Hematopoietic multipotent progenitor cell treated with erythropoietin and hydrocortisone succinate and interleukin-3 and kit ligand, for 15 days (in vitro differentiated cells): ENCODE results near the gene LIMK1.
A peak's percentile ranks its signal among the peaks of the same experiment; 100 is the strongest.
"Not testable (repeated sequence)": the region's sequence is repeated elsewhere in the genome, so short reads cannot be mapped to it uniquely, and the experiment has no call there.

Experiments used
- DNase-seq: peaks from one replicate; pipeline ENCODE4 v3.0.0-alpha.2; 2015; ENCODE audit warnings: low spot score

LIMK1 gene

DNA sequence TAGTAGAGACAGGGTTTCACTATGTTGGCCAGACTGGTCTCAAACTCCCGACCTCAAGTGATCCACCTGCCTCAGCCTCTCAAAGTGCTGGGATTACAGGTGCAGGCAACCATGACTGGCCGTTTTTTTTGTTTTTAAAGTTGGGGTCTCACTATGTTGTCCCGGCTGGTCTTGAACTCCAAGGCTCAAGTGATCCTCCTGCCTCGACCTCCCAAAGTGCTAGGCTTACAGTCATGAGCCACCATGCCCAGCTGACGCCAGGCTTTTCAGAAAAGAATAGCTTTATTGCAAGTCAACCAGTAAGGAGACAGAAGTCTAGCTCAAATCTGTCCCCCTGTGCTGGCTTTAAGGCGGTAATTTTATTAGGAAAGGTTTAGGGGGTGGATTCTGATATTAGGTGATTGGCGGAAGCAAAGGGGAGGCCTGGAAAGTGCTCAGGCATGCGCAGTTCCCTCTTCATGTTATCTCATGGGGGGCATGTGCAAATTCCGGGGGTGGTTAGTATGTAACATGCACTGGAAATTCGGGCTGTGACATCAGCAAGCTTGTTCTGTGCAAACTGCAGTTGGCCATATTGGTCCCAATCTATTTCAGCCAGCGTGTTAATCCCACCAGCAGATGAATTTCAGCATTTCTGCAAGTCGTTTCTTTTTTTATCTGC lies 42.7 kb downstream of the LIMK1 start:
- no peak for DNase-seq

DNA sequence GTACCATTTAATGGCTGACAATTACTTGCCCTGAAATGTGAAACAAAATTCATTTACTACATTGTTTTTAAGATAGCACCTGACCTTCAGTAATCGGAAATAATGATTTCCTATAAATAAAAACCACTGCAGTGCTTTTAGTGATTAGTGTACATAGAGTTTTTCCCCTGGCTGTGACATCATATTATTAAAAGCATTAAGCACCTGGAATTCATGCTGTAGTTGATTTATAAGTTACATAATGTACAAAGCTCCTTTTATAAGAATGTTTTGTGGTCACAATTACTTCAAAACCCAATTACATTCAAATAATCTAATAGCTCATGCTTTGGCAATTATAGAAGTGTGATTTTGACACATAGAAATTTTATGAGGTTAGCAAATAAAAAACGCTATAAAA lies 46.3 kb downstream of the LIMK1 start:
- no peak for DNase-seq

DNA sequence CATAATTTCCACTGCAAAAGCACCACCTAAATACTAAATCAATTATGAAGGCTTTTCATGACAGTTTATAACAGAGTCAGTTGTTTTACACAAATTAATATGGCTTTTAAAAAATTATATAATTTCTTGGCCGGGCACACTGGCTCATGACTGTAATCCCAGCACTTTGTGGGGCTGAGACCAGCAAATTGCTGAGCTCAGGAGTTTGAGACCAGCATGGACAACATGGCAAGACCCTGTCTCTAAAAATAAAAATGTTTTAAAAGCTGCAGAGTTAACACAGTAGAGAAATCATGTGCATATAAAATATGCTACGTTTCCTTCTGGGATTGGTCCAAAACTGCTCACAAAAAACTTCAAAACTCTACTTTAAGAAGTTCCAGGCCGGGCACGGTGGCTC lies 46.9 kb downstream of the LIMK1 start:
- DNase-seq, result no peak

DNA sequence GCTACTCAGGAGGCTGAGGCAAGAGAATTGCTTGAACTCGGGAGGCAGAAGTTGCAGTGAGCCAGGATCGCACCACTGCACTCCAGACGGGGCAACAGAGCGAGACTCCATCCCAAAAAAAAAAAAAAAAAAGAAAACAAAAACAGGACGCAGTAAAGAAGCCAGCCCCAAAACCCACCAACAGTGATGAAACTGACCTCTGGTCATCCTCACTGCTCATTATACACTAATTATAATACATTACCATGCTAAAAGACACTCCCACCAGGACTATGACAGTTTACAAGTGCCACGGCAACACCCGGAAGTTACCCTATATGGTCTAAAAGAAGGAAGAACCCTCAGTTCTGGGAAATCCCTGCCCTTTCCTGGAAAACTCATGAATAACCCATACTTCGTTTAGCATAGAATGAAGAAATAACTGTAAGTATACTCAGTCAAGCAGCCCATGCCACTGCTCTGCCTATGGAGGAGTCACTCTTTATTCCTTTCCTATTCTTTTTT lies 50.6 kb downstream of the LIMK1 start:
- DNase-seq, result peak; percentile 57

DNA sequence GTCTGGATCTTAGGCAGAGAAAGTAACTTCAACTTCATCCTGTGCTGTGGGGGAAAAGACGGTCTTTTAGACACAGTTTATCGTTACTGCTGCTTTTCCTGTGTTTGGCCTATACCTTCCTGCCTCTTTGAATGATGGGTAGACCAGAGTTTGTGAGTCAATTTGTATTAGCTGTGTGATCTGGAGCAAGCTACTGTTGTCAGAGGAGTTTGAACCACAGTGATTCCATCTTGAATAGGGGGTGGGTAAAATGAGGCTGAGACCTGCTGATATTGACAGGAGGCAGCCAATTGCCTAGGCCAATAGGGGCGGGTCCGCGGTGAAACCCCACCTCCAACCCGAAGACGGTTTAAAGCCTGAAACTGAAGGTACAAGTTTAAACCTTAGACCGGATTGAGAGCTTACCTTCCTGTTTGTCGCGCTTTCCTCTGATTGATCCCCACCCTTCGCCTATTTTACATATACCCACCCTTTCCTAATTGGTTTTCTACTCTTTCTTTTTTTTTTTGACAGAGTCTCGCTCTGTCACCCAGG lies 54.8 kb downstream of the LIMK1 start:
- DNase-seq, result no peak

DNA sequence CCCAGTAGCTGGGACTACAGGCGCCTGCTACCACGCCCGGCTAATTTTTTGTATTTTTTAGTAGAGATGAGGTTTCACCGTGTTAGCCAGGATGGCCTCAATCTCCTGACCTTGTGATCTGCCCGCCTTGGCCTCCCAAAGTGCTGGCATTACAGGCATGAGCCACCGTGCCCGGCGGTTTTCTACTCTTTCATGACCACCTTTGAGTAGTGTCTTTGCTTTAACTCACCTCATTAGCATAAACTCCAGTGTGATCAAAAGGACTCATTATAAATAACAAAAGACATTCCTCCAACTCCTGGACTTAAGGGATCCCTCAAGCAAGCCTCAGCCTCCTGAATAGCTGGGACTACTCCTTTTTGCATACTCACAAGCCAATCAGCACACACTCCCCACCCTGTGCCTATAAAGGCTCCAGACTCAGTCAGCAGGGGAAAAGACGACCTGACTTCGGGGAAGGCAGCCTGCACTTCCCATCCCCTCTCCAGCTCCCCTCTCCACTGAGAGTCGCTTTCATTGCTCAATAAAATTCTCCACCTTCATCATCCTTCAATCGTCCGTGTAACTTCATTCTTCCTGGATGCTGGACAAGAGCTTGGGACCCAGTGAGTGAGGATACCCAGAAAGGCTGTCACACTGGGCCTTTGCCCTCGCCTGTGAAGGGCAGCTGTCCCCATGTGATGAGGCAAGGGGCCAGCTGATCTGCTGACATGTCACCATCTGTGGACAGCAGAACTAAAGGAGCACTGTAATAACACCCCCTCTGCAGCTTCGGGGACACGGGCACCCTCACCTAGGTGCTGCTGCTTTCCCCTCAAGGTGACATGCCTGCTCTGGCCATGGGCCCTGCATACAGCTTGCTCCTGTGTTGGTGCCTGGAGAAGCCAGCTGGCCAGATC lies 55.6 kb downstream of the LIMK1 start:
- DNase-seq, result no peak

DNA sequence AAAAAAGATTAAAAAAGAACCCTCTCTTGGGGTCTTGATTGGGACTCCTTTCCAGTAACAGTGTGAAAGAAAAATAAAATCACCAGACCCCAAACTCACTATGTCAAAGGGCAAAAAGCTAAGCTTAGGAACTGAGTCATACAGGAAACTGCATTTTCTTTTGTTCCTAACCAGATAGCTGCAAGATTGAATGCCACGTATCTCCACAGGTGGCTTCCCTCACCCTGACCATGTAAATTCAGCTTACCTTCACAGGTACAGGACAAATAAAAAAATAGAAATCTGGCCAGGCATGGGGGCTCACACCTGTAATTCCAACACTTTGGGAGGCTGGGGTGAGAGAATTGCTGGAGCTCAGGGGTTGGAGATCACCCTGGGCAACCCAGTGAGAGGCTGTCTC lies 58.1 kb downstream of the LIMK1 start:
- no peak for DNase-seq

DNA sequence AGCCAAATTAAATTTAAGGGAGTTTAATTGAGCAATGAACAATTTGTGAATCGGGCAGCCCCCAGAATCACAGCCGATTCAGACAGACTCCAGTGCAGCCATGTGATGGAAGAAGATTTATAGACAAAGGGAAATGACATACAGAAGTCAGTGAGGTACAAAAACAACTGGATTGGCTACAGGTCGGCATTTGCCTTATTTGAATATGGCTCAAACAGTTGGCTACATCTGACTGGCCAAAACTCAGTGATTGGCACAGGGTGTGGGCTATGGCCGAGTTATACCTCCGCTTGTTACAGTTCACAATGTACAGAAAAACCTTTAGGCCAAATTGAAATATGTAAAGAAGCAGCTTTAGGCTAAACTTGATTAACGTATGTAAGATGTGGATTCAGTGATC lies 59.8 kb downstream of the LIMK1 start:
- DNase-seq, result no peak

DNA sequence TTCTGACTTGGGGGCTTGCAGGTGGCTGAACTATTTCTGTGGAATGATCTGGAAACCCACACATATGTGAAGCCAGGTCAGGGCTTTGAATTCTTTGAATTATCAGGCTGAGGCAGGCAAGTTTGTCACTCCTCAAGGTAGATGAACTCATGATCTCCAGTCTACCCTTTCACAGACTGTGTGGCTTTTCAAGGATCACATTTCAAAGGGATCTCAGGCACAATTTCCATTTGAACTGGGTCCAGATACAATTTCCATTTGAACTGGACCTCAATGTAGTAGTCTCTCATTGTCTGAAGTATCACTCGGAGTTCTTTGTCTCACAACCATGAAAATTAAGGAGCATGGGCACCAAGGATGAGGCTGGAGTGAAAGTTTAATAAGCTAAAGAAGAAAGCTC lies 64.9 kb downstream of the LIMK1 start:
- DNase-seq, result no peak

DNA sequence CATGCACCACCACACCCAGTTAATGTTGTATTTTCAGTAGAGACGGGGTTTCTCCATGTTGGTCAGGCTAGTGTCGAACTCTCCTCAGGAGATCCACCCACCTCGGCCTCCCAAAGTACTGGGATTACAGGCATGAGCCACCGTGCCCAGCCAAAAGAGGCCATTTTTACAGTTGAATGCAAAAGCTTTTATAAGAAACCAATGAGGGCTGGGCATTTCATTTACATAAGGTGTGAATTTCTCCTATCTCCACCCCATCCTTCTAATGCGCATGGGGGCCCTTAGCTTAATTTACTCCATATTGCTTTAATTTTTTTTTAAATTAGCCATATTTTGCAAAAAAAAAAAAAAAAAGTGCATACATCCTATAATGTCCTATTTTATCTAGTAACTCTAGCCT lies 65.5 kb downstream of the LIMK1 start:
- no peak for DNase-seq

DNA sequence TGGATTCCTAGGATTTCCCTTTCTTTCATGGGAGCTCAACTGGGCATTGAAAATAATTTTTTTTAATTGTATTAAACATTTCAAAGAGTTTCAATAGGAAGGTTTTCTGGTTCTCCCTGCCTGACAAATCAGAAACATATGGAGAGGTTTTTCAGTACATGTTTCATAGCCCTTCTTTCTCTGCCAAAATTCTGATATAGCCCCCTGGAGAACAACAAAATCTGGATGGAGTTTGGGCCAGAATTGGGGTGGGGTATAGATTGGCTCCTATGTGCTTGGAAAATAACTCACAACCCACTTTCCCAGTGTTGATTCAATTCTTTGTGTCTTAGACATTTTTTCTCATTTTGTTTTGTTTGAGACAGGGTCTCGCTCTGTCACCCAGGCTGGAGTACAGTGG lies 66.0 kb downstream of the LIMK1 start:
- DNase-seq, result no peak

DNA sequence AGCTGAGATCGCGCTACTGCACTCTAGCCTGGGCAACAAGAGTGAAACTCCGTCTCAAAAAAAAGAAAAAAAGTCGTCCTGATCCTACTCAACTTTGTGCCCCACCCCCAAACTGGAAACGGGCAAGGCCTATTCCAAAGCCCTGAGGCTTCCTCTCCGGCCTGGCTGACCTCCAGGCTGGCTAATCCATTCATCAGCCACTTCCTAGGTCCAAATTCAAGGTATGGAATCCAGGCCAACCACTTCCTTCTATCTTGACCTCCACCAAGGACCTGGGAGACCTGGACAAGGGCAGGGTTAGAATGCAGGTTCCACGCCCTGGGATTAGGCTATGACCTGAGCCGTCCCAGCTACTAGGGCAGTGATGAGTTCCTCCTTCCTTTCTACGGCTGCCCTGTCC lies 70.1 kb downstream of the LIMK1 start:
- no peak for DNase-seq

DNA sequence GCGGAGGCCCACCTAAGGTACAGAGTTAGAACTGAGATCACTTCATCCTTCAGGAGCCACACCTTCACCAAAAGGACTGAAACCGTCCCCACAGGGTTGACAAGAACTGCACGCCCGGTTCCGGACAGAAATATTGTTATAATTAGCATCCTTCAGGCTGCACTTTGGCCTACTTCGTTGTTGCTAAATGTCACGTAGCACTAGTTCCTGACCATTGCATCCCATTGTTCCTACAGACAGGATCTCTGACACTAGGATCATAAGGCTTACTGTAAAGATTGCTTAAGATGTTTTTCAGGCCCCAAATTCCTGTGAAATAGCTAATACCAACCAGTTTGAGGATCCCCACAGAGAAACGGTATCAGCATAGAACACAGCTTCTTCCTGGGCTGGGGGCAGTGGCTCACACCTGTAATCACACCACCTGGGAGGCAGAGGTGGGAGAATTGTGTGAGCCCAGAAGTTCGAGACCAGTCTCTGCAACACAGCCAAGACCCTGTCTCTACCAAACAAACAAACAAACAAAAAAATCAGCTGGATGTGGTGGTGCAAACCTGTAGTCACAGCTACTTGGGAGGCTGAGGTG lies 72.3 kb downstream of the LIMK1 start:
- DNase-seq, result no peak

DNA sequence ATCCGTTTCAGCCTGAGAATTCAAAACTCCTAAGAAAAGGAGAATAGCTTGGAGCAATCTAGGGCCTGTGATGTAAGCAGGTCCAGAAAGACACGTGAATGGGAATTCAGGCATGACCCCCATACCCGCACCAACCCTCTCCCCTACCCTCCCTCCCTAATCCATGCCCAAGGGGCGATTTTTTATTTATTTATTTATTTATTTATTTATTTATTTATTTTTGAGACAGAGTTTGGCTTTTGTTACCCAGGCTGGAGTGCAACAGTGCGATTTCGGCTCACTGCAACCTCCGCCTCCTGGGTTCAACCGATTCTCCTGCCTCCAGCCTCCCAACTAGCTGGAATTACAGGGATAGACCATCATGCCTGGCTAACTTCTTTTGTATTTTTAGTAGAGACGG lies 74.0 kb downstream of the LIMK1 start:
- no peak for DNase-seq

DNA sequence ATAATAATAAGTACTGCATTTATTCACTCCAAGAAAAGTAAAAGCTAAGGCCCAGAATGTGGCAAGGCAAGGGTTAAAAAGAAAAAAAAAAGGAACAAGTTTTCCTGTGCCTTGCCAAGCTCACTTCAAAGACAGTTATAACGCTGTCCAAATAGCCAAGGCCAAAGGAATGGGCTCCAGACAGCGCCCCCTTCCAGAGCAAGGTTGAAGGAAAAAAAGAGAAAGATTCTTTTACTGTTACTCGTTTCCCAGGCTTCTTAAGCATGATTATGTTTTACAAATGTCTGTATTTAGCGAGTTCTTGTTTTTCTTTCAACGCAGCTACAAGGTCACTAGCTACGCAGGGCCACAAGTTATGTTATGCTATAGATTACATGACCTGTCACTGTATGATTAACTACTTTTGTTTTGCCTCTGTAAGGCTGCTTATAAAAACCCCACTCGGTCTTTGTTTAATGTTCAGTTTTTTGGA lies 81.4 kb downstream of the LIMK1 start:
- DNase-seq, result no peak

DNA sequence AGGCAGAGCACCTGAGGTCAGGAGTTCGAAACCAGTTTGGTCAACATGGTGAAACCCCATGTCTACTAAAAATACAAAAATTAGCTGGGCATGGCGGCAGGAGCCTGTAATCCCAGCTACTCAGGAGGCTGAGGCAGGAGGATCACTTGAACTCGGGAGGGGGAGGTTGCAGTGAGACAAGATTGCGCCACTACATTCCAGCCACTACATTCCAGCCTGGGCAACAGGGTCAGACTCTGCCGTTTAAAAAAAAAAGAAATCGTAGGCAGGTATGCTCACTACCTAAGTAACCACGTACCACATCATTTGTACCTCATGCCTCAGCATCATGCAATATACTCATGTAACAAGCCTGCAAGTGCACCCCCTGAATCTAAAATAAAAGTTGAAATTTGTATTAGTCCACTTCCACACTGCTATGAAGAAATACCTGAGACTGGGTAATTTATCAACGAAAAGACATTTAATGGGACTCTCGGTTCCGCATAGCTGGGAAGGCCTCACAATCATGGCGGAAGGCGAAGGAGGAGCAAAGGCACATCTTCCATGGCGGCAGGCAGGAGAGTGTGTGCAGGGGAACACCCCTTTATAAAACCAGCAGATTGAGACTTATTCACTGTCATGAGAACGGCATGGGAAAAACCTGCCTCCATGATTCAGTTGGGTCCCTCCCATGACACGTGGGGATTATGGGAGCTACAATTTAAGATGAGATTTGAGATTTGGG lies 82.4 kb downstream of the LIMK1 start:
- no peak for DNase-seq

DNA sequence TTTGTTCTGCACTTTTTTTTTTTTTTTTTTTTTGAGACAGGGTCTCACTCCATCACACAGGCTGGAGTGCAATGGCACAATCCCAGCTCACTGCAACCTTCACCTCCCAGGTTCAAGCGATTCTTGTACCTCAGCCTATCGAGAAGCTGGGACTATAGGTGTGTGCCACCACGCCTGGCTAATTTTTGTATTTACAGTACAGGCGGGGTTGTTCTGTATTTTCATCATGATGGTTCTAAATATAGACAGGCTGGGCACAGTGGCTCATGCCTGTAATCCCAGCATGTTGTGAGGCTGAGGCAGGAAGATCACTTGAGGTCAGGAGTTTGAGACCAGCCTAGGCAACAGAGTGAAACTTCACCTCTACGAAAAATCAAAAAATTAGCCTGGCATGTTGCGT lies 83.7 kb downstream of the LIMK1 start:
- DNase-seq, result not testable (repeated sequence)
